Osteocyte (in vitro differentiated cells): Measurements from ENCODE around the gene CHL1. TPM values are rescaled to one million over a fixed set of nuclear protein-coding genes. Genes with fewer than 3 reads are reported as not detected.

ENCODE experiments used
- DNase-seq: peaks from one replicate; pipeline ENCODE4 v3.0.0; 2021; ENCODE audit warnings: mixed read lengths; ENCODE audit not compliant: unreplicated experiment; ENCODE audit errors: extremely low spot score
- H3K27ac Mint-ChIP-seq: one replicate; pipeline ENCODE4 v1.8.0; 2021; ENCODE audit warnings: mild to moderate bottlenecking, mixed read lengths; ENCODE audit not compliant: unreplicated experiment
- H3K27me3 Mint-ChIP-seq: one replicate; pipeline ENCODE4 v1.8.0; 2021; ENCODE audit warnings: mixed read lengths; ENCODE audit not compliant: unreplicated experiment
- H3K36me3 Mint-ChIP-seq: one replicate; pipeline ENCODE4 v1.8.0; 2021; ENCODE audit warnings: mixed read lengths; ENCODE audit not compliant: unreplicated experiment
- H3K4me1 Mint-ChIP-seq: one replicate; pipeline ENCODE4 v1.8.0; 2021; ENCODE audit warnings: mixed read lengths; ENCODE audit not compliant: unreplicated experiment
- H3K4me3 Mint-ChIP-seq: one replicate; pipeline ENCODE4 v1.8.0; 2021; ENCODE audit warnings: mild to moderate bottlenecking, moderate library complexity, mixed read lengths; ENCODE audit not compliant: unreplicated experiment
- H3K9me3 Mint-ChIP-seq: one replicate; pipeline ENCODE4 v1.8.0; 2021; ENCODE audit warnings: mixed read lengths; ENCODE audit not compliant: unreplicated experiment
- total RNA-seq: library from RNA; stranded (reverse); gene quantifications from 2 replicates; pipeline ENCODE4 v1.2.1, GENCODE V29; 2021
- TF ChIP-seq, protein P1 (sequence below): fragments of 200-600 bp; sonication (generic); IDR thresholded peaks from 2 replicates; pipeline ENCODE4 v1.5.0; 2021; ENCODE audit warnings: antibody characterized with exemption, mild to moderate bottlenecking, moderate library complexity

Gene CHL1
- total RNA-seq, 1 donor from 2014 or later = not detected

DNA sequence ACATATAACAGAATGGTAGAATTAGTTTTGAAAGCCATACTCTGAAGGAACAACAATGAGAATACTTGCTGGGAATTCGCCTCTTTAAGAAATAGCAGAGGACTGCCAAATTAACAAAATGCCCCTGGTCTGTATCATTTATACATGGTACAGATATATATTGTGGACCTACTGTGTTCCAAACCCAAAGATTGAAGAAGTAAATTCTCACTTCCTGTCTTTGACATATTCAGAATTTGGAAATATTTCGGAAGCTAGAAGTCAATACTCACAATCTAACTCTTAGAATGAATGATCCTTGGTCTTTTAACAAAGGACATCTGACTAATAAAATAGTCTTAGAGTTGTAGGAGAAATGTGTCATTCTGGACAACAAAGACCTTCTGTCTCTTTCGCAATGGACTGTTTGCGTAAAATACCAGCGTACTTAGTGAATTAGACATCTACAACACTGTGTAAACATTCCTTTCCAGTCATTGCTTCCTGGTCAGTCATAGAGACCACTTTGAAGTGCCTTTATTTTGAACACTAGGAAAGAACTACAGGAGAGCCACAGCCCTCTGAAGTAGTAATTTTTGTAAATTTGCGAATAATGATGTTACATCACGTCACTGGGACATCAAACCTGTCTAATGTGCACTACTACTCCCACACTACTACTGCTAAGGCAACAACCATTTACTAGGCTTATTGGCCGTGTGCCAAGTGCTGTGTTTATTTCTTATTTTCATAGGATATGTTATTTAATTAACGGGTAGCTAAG lies 68.0 kb downstream of the CHL1 start:
- no peaks in the 10 kb centered on the region for H3K36me3 Mint-ChIP-seq
- H3K4me3 Mint-ChIP-seq = no peak overlapping the region
- H3K9me3 Mint-ChIP-seq = peaks cover 16% of the 10 kb centered on the region
- no peak overlapping the region for H3K27ac Mint-ChIP-seq
- no peaks in the 10 kb centered on the region for H3K27me3 Mint-ChIP-seq
- no peaks in the 10 kb centered on the region for H3K4me1 Mint-ChIP-seq
- DNase-seq = no peak
- TF ChIP-seq, protein P1, sequence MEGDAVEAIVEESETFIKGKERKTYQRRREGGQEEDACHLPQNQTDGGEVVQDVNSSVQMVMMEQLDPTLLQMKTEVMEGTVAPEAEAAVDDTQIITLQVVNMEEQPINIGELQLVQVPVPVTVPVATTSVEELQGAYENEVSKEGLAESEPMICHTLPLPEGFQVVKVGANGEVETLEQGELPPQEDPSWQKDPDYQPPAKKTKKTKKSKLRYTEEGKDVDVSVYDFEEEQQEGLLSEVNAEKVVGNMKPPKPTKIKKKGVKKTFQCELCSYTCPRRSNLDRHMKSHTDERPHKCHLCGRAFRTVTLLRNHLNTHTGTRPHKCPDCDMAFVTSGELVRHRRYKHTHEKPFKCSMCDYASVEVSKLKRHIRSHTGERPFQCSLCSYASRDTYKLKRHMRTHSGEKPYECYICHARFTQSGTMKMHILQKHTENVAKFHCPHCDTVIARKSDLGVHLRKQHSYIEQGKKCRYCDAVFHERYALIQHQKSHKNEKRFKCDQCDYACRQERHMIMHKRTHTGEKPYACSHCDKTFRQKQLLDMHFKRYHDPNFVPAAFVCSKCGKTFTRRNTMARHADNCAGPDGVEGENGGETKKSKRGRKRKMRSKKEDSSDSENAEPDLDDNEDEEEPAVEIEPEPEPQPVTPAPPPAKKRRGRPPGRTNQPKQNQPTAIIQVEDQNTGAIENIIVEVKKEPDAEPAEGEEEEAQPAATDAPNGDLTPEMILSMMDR = no peak

- Mint-ChIP-seq H3K36me3 (no peaks in the 10 kb centered on the region), H3K4me1 (no peaks in the 10 kb centered on the region), H3K4me3 (no peak overlapping the region), H3K27me3 (no peaks in the 10 kb centered on the region), H3K27ac (no peak overlapping the region), H3K9me3 (peaks cover 13% of the 10 kb centered on the region)
- TF ChIP-seq, protein P1 = no peak
- no peak for DNase-seq
Observed at GRCh38 chr3:267101-267500, 70.5 kb downstream of the CHL1 start.

DNA sequence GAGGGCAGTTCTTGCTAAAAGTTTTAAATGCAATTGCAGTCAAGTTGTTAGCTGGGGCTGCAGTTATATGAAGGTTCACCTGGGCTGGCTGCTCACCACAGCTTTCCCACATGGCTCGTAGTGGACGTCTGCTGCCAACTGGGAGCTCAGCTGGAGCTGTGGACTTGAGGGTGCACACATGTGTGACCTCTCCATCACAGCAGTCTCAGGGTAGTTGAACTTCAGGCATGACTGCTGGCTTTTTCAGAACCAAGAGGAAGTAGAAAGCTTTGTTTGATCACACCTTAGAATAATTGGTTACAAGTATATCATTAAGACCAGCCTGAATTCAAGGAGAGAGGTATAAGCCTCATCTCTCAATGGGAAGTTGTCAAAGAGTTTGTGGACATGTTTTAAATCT lies 74.1 kb downstream of the CHL1 start:
- Mint-ChIP-seq H3K36me3 (no peaks in the 10 kb centered on the region), H3K4me1 (no peaks in the 10 kb centered on the region), H3K4me3 (no peak overlapping the region), H3K9me3 (peaks cover 10% of the 10 kb centered on the region), H3K27ac (no peak overlapping the region), H3K27me3 (no peaks in the 10 kb centered on the region)
- DNase-seq = no peak
- TF ChIP-seq, protein P1 = no peak

- Mint-ChIP-seq H3K4me3 (no peak overlapping the region), H3K9me3 (peaks cover 3% of the 10 kb centered on the region), H3K27ac (no peak overlapping the region), H3K36me3 (no peaks in the 10 kb centered on the region), H3K4me1 (no peaks in the 10 kb centered on the region), H3K27me3 (no peaks in the 10 kb centered on the region)
- DNase-seq = no peak
- TF ChIP-seq, protein P1 = no peak
Observed at GRCh38 chr3:274927-275326, 78.4 kb downstream of the CHL1 start.

GRCh38 chr3:277873-278272 lies 81.3 kb downstream of the CHL1 start:
- no peak for DNase-seq
- Mint-ChIP-seq H3K36me3 (no peaks in the 10 kb centered on the region), H3K9me3 (no peaks in the 10 kb centered on the region), H3K27ac (no peak overlapping the region), H3K4me1 (no peaks in the 10 kb centered on the region), H3K4me3 (no peak overlapping the region), H3K27me3 (no peaks in the 10 kb centered on the region)
- TF ChIP-seq, protein P1 = no peak
